D721Med (cell line): Measurements from ENCODE around the gene LRRC52.

Experiments
- DNase-seq: peaks from one replicate; pipeline ENCODE4 v3.0.0; 2011; ENCODE audit warnings: low spot score; ENCODE audit not compliant: insufficient read length
- FAIRE-seq: peaks from 2 replicates; lab custom pipeline; 2011; peaks lifted over from hg19 to GRCh38; lab: Jason Lieb, UNC
- CTCF ChIP-seq: IDR thresholded peaks from 2 replicates; pipeline ENCODE4 v1.5.1; 2012; ENCODE audit warnings: mild to moderate bottlenecking, control low read depth; ENCODE audit not compliant: insufficient read depth; ENCODE audit errors: missing control alignments

LRRC52 gene

DNA sequence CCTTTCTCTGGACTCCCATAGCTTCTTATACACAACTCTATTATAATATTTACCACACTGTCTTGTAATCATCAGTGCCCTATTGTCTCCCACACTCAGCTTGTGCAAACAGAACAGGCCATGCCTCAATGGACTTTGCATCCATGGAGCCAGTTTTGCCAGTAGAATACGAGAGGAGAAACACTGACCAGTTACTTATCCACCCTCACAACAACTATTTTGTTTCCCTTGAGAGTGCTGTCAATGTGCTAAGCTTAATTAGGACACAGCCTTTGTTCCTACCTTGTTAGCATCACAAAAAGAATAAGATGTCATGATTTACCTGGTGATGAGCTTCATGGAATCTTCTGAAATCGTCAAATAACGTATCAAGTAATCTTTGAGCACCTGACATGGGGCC, 18.1 kb upstream of the LRRC52 start:
- DNase-seq, result no peak
- TF ChIP-seq CTCF, result no peak
- peak; percentile 16 for FAIRE-seq

GRCh38 chr1:165527251-165528007, 16.4 kb upstream of the LRRC52 start:
- DNase-seq (no peak), FAIRE-seq (no peak)
- TF ChIP-seq CTCF, result no peak

DNA sequence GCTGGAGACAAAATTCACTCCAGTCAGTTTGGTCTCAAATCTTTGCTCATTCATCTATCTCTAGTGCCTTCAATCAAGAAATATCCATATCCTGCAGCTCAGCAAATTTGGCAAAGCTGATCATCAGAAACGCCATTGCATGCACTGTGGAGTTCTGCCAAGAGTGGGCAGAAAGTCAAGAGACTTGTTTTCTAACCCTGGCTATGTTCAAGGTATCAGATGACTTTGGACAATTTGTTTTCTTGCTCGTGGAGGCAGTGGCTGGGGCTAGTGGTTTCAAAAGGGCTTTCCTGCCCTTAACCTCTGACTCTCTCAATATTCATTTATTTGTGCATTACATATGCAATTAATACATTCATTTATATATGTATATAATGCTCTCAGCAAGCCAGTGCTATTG, 12.8 kb upstream of the LRRC52 start:
- TF ChIP-seq CTCF, result no peak
- FAIRE-seq (no peak), DNase-seq (no peak)

DNA sequence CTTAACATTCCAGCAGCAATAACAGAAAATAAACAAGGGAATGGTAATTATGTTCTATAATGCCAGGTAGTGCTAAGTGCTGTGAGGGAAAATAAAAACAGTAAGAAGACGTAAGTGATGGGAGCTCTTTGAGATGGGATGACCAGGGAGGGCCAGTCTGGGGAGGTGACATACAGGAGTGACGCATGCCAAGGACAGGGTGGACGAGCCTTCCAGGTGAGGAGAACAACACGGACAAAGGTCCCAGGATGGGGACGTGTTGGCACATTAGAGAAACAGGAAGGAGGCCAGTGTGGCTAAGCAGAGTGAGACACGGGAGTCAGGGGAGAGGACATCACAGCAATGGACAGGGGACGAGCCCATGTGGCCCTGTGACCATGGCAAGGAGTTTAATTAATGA, 11.7 kb upstream of the LRRC52 start:
- no peak for TF ChIP-seq CTCF
- FAIRE-seq (no peak), DNase-seq (no peak)

DNA sequence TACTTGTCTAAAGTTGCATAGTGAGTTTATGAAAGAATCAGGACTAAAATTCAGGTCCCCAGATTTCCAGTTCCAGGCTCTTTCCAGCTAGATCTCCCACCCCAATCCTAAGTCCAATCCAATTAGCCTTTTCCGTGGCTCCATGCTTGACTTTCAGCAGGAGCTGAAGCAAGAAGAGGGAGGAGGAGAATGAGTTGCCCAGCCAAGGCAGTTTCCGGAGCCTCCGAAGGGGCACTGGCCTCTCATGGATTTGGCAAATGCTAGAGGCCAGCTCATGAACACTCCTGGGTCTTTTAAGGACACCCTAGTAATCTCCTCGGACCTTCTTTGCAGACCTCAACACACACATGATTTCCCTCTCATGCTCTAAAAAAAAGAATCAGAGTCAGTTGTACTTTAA, 10.5 kb upstream of the LRRC52 start:
- DNase-seq (no peak), FAIRE-seq (no peak)
- no peak for TF ChIP-seq CTCF

DNA sequence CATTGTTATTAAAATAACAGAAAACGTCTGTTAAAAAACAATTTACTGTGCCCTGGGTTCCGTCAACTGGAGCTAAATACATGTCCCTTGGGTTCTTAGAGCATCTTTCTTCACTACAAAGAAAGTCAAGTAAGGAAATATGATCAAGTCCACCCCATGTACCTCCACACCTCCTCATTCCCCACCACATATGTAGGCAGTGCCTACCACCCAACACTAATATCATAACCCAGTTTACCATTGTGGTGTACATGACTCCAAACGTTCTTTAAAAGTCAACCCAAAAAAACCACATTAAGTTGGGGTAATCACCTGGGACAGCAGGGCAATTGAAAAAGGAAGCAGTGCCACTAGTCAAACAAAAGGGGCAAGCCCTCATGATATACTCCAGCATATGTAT, 7.8 kb upstream of the LRRC52 start:
- DNase-seq, result no peak
- TF ChIP-seq CTCF, result no peak
- peak; percentile 85 for FAIRE-seq

DNA sequence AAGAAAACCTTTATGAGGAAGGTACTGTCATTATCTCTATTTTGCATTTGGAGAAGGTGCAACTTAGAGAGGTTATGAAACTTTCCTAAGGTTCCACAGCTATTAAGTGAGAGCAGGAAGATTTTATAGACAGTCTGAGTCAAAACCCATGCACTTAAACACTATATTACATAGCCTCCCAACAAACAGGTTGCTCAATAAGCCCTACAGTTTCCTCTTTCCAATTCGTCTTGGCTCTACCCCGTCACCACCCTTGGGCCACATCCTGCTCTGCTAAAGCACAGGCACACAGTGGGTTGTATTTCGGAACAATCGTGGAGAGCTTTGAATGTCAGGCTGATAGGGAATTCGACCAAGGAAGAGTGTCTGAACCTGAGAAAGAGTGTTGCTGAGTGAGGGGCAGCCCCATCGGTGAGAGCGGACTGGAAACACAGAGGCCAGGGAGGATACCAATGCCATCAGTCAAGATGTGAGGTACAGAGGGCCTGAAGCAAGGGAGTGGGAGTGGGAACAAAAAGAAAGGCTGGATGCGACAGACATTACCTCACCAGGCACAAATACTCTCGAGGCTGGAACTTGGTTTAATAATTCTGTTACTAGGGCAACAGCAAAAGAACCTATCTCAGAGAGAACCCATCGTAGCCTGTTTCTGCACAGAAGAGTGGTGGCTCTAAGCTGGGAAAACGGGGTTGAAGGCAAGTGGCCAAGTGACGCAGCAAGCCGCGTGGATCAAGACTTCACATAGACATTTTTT, 6.3 kb upstream of the LRRC52 start:
- no peak for TF ChIP-seq CTCF
- FAIRE-seq, result no peak
- no peak for DNase-seq
